ENCODE data around the gene ASIC1. TPM values are rescaled to one million over a fixed set of nuclear protein-coding genes. Genes with fewer than 3 reads are reported as not detected.

ASIC1 gene
- total RNA-seq, 2 experiments from 2014 or later = 0.59 TPM; not detected in 1

GRCh38 chr12:50086148-50086547, 28.8 kb downstream of the ASIC1 start:
- H2AFZ ChIP-seq (ENCODE audit: low read length) = no peak overlapping the region
- BruUV-seq (replicated peaks) = no TSS peak
- POLR2A ChIA-PET = interaction anchor here (0.5 to 6.0 kb wide), 4 partner anchors 25 to 78 kb away, joined by 3 to 62 read pairs (median 5); partner anchors contain the start of gene COX14
- H3K4me1 ChIP-seq (ENCODE audit: insufficient read depth, low read length, poor library complexity, severe bottlenecking) = peaks cover 38% of the 10 kb centered on the region
- 0 out of 2 replicates have a peak, but pooled peaks cover 3% of the 10 kb centered on the region for H4K20me1 ChIP-seq (ENCODE audit: insufficient read depth, low read length)
- peak; percentile 32 for DNase-seq (ENCODE audit: low spot score)
- H3K4me2 ChIP-seq (ENCODE audit: low read length) = peak overlapping the region; percentile 93
- H3K36me3 ChIP-seq (ENCODE audit: insufficient read depth, low read length) = peaks cover 46% of the 10 kb centered on the region
- H3K4me3 ChIP-seq (ENCODE audit: low read depth, low read length, poor library complexity, severe bottlenecking) = peak overlapping the region; percentile 89
- no peaks in the 10 kb centered on the region for H3K9me2 ChIP-seq (ENCODE audit: insufficient read depth, low read length)
- CTCF ChIA-PET (ENCODE audit: unreplicated experiment) = interaction anchor here (0.5 to 2.6 kb wide), 4 partner anchors 12 to 138 kb away, joined by 3 to 35 read pairs (median 4); partner anchors contain the start of gene COX14
- H3K79me2 ChIP-seq (ENCODE audit: insufficient read depth, low read depth, low read length) = peaks cover 16% of the 10 kb centered on the region; the same call in 1 of the 2 replicates
- H3K9me3 ChIP-seq (ENCODE audit: low read length) = no peaks in the 10 kb centered on the region
- H3K27ac ChIP-seq (ENCODE audit: low read depth, low read length, poor library complexity, severe bottlenecking) = peak overlapping the region; percentile 83
- intact Hi-C loops (cut with micrococcal nuclease; ENCODE audit: unreplicated experiment) = no loop called here
- TF ChIP-seq EZH2phosphoT487 (IDR thresholded peaks at IDR 0.05; ENCODE audit: borderline replicate concordance, low read depth, low read length) = no peak
- TF ChIP-seq CTCF (conservative IDR thresholded peaks at IDR 0.05; ENCODE audit: low read length) = no peak

GRCh38 chr12:50087151-50087550, 29.8 kb downstream of the ASIC1 start:
- BruUV-seq (replicated peaks) = no TSS peak
- POLR2A ChIA-PET = interaction anchor here (2.4 kb wide), 1 partner anchor 24 kb away, joined by 14 read pairs; the partner anchor contains the start of gene COX14
- intact Hi-C loops (cut with micrococcal nuclease; ENCODE audit: unreplicated experiment) = no loop called here

More at GRCh38 chr12:50087151-50087550, 29.8 kb downstream of the ASIC1 start:
- no peak overlapping the region for H3K4me3 ChIP-seq (ENCODE audit: low read depth, low read length, poor library complexity, severe bottlenecking)
- peaks cover 56% of the 10 kb centered on the region for H3K36me3 ChIP-seq (ENCODE audit: insufficient read depth, low read length)
- 0 out of 2 replicates have a peak, but pooled peaks cover 3% of the 10 kb centered on the region for H4K20me1 ChIP-seq (ENCODE audit: insufficient read depth, low read length)
- H3K9me2 ChIP-seq (ENCODE audit: insufficient read depth, low read length) = no peaks in the 10 kb centered on the region
- no peak for TF ChIP-seq EZH2phosphoT487 (IDR thresholded peaks at IDR 0.05; ENCODE audit: borderline replicate concordance, low read depth, low read length)
- TF ChIP-seq CTCF (conservative IDR thresholded peaks at IDR 0.05; ENCODE audit: low read length) = no peak
- no peak overlapping the region for H3K4me2 ChIP-seq (ENCODE audit: low read length)
- no peak overlapping the region for H2AFZ ChIP-seq (ENCODE audit: low read length)
- no peak overlapping the region for H3K27ac ChIP-seq (ENCODE audit: low read depth, low read length, poor library complexity, severe bottlenecking)
- H3K79me2 ChIP-seq (ENCODE audit: insufficient read depth, low read depth, low read length) = peaks cover 16% of the 10 kb centered on the region; the same call in 1 of the 2 replicates
- H3K9me3 ChIP-seq (ENCODE audit: low read length) = no peaks in the 10 kb centered on the region
- H3K4me1 ChIP-seq (ENCODE audit: insufficient read depth, low read length, poor library complexity, severe bottlenecking) = peaks cover 38% of the 10 kb centered on the region
- DNase-seq (ENCODE audit: low spot score) = no peak
- CTCF ChIA-PET (ENCODE audit: unreplicated experiment) = interaction anchor here (1.5 kb wide), 1 partner anchor 23 kb away, joined by 10 read pairs; no protein-coding TSS in a partner anchor

Measured in OCI-LY7 (cell line).